ENCODE data around the gene ATXN1. TPM values are rescaled to one million over a fixed set of nuclear protein-coding genes. Genes with fewer than 3 reads are reported as not detected.

ATXN1 gene
- polyA plus RNA-seq, 1 of the 3 experiments (the other 2 are of a cell fraction), result 7.9 TPM

- TF ChIP-seq IRF3 (IDR thresholded peaks at IDR 0.05; ENCODE audit: low read depth, low read length), result no peak
- no peak for TF ChIP-seq SMC3 (IDR thresholded peaks at IDR 0.05; ENCODE audit: low read depth, low read length)
- TF ChIP-seq USF2 (IDR thresholded peaks at IDR 0.05; ENCODE audit: borderline replicate concordance, low read depth, low read length), result no peak
- no peak for TF ChIP-seq FOSL2 (IDR thresholded peaks at IDR 0.05; ENCODE audit: borderline replicate concordance, low read depth)
- no peak for TF ChIP-seq TCF12 (IDR thresholded peaks at IDR 0.05)
- TF ChIP-seq FOXJ3 (CRISPR knock-in tag; IDR thresholded peaks at IDR 0.05), result no peak
- TF ChIP-seq JUND (IDR thresholded peaks at IDR 0.05), result no peak
- TF ChIP-seq RCOR1 (IDR thresholded peaks at IDR 0.05; ENCODE audit: low read length), result no peak
- TF ChIP-seq EP300 (IDR thresholded peaks at IDR 0.05; ENCODE audit: borderline replicate concordance in 1 of 2, low read depth in 1 of 2, low read length in 1 of 2), result no peak
- no peak for TF ChIP-seq POLR2AphosphoS5 (IDR thresholded peaks at IDR 0.05; ENCODE audit: low read depth, low read length)
- no peak for TF ChIP-seq NRF1 (IDR thresholded peaks at IDR 0.05; ENCODE audit: low read depth, low read length)
- TF ChIP-seq RAD21 (IDR thresholded peaks at IDR 0.05; ENCODE audit: low read length), result no peak
- no peak for TF ChIP-seq RXRA (IDR thresholded peaks at IDR 0.05; ENCODE audit: borderline replicate concordance, low read depth)
- no peak for TF ChIP-seq TAF1 (IDR thresholded peaks at IDR 0.05; ENCODE audit: borderline replicate concordance, low read depth, low read length)
- Histone ChIP-seq H3K36me3 (replicated peaks in 1 of 2; ENCODE audit: control insufficient read depth in 1 of 2, insufficient read depth in 2 of 2, low read length in 1 of 2) (no peaks in the 10 kb centered on the region), H3K27me3 (ENCODE audit: insufficient read depth) (no peaks in the 10 kb centered on the region), H3K4me3 (ENCODE audit: low read depth in 2 of 2, low read length in 1 of 2) (no peak overlapping the region), H3K27ac (ENCODE audit: low read depth in 2 of 2, low read length in 1 of 2) (no peak overlapping the region), H4K20me1 (ENCODE audit: insufficient read depth) (no peaks in the 10 kb centered on the region), H3K9ac (no peak overlapping the region), H3K4me2 (no peak overlapping the region), H3K79me2 (ENCODE audit: insufficient read depth) (no peaks in the 10 kb centered on the region), H2AFZ (ENCODE audit: low read depth) (no peak overlapping the region), H3K9me3 (0 out of 2 replicates have a peak, but pooled peaks cover 4% of the 10 kb centered on the region), H3K4me1 (ENCODE audit: control insufficient read depth in 1 of 2, insufficient read depth in 2 of 2, low read depth in 1 of 2, low read length in 1 of 2) (no peaks in the 10 kb centered on the region), H3K9me2 (no peaks in the 10 kb centered on the region), H3F3A (replicated peaks; ENCODE audit: insufficient read depth) (no peaks in the 10 kb centered on the region)
- ChIA-PET CTCF (no interaction called here), POLR2A (no interaction called here)
- DNase-seq, result no peak
- 70% methylated on average over 7 of the region's 7 CpGs for WGBS (ENCODE audit: low lambda C conversion rate)
Measured at GRCh38 chr6:16257999-16258708, 503.1 kb downstream of the ATXN1 start.

- POLR2A ChIA-PET, result no interaction called here
- 100% methylated on average over 1 of the region's 2 CpGs for WGBS (ENCODE audit: low lambda C conversion rate)
- Histone ChIP-seq H3K36me3 (replicated peaks in 1 of 2; ENCODE audit: control insufficient read depth in 1 of 2, insufficient read depth in 2 of 2, low read length in 1 of 2) (no peaks in the 10 kb centered on the region), H3K4me3 (ENCODE audit: low read depth in 2 of 2, low read length in 1 of 2) (no peak overlapping the region), H3K27ac (ENCODE audit: low read depth in 2 of 2, low read length in 1 of 2) (no peak overlapping the region), H2AFZ (ENCODE audit: low read depth) (no peak overlapping the region), H3F3A (replicated peaks; ENCODE audit: insufficient read depth) (no peaks in the 10 kb centered on the region), H4K20me1 (ENCODE audit: insufficient read depth) (no peaks in the 10 kb centered on the region), H3K9me2 (no peaks in the 10 kb centered on the region), H3K4me1 (ENCODE audit: control insufficient read depth in 1 of 2, insufficient read depth in 2 of 2, low read depth in 1 of 2, low read length in 1 of 2) (no peaks in the 10 kb centered on the region; a peak in 1 of 4 replicates), H3K27me3 (ENCODE audit: insufficient read depth) (no peaks in the 10 kb centered on the region), H3K4me2 (no peak overlapping the region), H3K9me3 (0 out of 2 replicates have a peak, but pooled peaks cover 4% of the 10 kb centered on the region), H3K79me2 (ENCODE audit: insufficient read depth) (no peaks in the 10 kb centered on the region), H3K9ac (no peak overlapping the region)
- no peak for DNase-seq
- CTCF ChIA-PET, result interaction anchor here (1.0 kb wide), 1 partner anchor 29 kb away, joined by 3 read pairs; no protein-coding TSS in a partner anchor
- TF ChIP-seq RFX5 (IDR thresholded peaks at IDR 0.05; ENCODE audit: low read length) (no peak), NFIC (IDR thresholded peaks at IDR 0.05; ENCODE audit: borderline replicate concordance) (no peak), RXRA (IDR thresholded peaks at IDR 0.05; ENCODE audit: borderline replicate concordance, low read depth) (no peak), FOXJ3 (CRISPR knock-in tag; IDR thresholded peaks at IDR 0.05) (no peak), TCF12 (IDR thresholded peaks at IDR 0.05) (no peak), FOSL2 (IDR thresholded peaks at IDR 0.05; ENCODE audit: borderline replicate concordance, low read depth) (no peak), YY1 (IDR thresholded peaks at IDR 0.05; ENCODE audit: low read depth) (no peak), PBX3 (IDR thresholded peaks at IDR 0.05) (no peak), REST (IDR thresholded peaks at IDR 0.05; ENCODE audit: low read depth, low read length) (no peak), RAD21 (IDR thresholded peaks at IDR 0.05; ENCODE audit: low read length) (no peak), NRF1 (IDR thresholded peaks at IDR 0.05; ENCODE audit: low read depth, low read length) (no peak), USF2 (IDR thresholded peaks at IDR 0.05; ENCODE audit: borderline replicate concordance, low read depth, low read length) (no peak)
Measured at GRCh38 chr6:16256781-16257180, 504.5 kb downstream of the ATXN1 start.

Data from SK-N-SH (cell line).